Type B pancreatic cell (in vitro differentiated cells): ENCODE data around the gene KCTD16. TPM values are rescaled to one million over a fixed set of nuclear protein-coding genes. Genes with fewer than 3 reads are reported as not detected.
A peak's percentile ranks its signal among the peaks of the same experiment; 100 is the strongest.

Experiments used
- DNase-seq: peaks from one replicate; pipeline ENCODE4 v3.0.0; 2021; ENCODE audit warnings: mixed read lengths; ENCODE audit not compliant: unreplicated experiment; ENCODE audit errors: extremely low spot score
- H3K27ac Mint-ChIP-seq: 2 replicates; pipeline ENCODE4 v1.8.0; 2021; ENCODE audit warnings: mild to moderate bottlenecking, mixed read lengths
- H3K27me3 Mint-ChIP-seq: 2 replicates; pipeline ENCODE4 v1.8.0; 2021; ENCODE audit warnings: mixed read lengths
- H3K36me3 Mint-ChIP-seq: 2 replicates; pipeline ENCODE4 v1.8.0; 2021; ENCODE audit warnings: mixed read lengths
- H3K4me1 Mint-ChIP-seq: one replicate; pipeline ENCODE4 v1.8.0; 2021; ENCODE audit warnings: mixed read lengths; ENCODE audit not compliant: unreplicated experiment
- H3K4me3 Mint-ChIP-seq: 2 replicates; pipeline ENCODE4 v1.8.0; 2021; ENCODE audit warnings: mild to moderate bottlenecking, mixed read lengths
- H3K9me3 Mint-ChIP-seq: 2 replicates; pipeline ENCODE4 v1.8.0; 2021; ENCODE audit warnings: mixed read lengths
- total RNA-seq: library from RNA; stranded (reverse); gene quantifications from 2 replicates; pipeline ENCODE4 v1.2.1, GENCODE V29; 2021; ENCODE audit warnings: low replicate concordance
- TF ChIP-seq, protein P1 (sequence below): fragments of 200-600 bp; sonication (generic); conservative IDR thresholded peaks from 2 replicates; pipeline ENCODE4 v1.5.0; 2021; ENCODE audit warnings: antibody characterized with exemption, mild to moderate bottlenecking

The KCTD16 gene
- total RNA-seq, 1 donor from 2014 or later: 3.0 TPM

GRCh38 chr5:144201588-144201987 is 30.9 kb downstream of the KCTD16 start:
- no peak for DNase-seq
- H3K4me3 Mint-ChIP-seq: no peak overlapping the region
- peaks cover 50% of the 10 kb centered on the region for H3K27me3 Mint-ChIP-seq
- H3K36me3 Mint-ChIP-seq: no peaks in the 10 kb centered on the region
- H3K27ac Mint-ChIP-seq: no peak overlapping the region
- TF ChIP-seq, protein P1, sequence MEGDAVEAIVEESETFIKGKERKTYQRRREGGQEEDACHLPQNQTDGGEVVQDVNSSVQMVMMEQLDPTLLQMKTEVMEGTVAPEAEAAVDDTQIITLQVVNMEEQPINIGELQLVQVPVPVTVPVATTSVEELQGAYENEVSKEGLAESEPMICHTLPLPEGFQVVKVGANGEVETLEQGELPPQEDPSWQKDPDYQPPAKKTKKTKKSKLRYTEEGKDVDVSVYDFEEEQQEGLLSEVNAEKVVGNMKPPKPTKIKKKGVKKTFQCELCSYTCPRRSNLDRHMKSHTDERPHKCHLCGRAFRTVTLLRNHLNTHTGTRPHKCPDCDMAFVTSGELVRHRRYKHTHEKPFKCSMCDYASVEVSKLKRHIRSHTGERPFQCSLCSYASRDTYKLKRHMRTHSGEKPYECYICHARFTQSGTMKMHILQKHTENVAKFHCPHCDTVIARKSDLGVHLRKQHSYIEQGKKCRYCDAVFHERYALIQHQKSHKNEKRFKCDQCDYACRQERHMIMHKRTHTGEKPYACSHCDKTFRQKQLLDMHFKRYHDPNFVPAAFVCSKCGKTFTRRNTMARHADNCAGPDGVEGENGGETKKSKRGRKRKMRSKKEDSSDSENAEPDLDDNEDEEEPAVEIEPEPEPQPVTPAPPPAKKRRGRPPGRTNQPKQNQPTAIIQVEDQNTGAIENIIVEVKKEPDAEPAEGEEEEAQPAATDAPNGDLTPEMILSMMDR: no peak
- H3K4me1 Mint-ChIP-seq: peaks cover 28% of the 10 kb centered on the region
- no peaks in the 10 kb centered on the region for H3K9me3 Mint-ChIP-seq

- Mint-ChIP-seq H3K27ac (no peak overlapping the region), H3K27me3 (peaks cover 55% of the 10 kb centered on the region), H3K9me3 (no peaks in the 10 kb centered on the region), H3K4me1 (peaks cover 28% of the 10 kb centered on the region), H3K36me3 (no peaks in the 10 kb centered on the region), H3K4me3 (no peak overlapping the region)
- no peak for DNase-seq
- TF ChIP-seq, protein P1: no peak
These were observed 31.4 kb downstream of the KCTD16 start for GRCh38 chr5:144202072-144202471.

- no peak for DNase-seq
- TF ChIP-seq, protein P1: no peak
- Mint-ChIP-seq H3K4me1 (peaks cover 28% of the 10 kb centered on the region), H3K4me3 (no peak overlapping the region), H3K9me3 (no peaks in the 10 kb centered on the region), H3K27ac (no peak overlapping the region), H3K27me3 (peaks cover 61% of the 10 kb centered on the region), H3K36me3 (no peaks in the 10 kb centered on the region)
These were observed 32.1 kb downstream of the KCTD16 start for GRCh38 chr5:144202726-144203125.

- Mint-ChIP-seq H3K27me3 (peaks cover 64% of the 10 kb centered on the region), H3K4me3 (peak overlapping the region; percentile 85), H3K9me3 (no peaks in the 10 kb centered on the region), H3K4me1 (peaks cover 23% of the 10 kb centered on the region), H3K36me3 (no peaks in the 10 kb centered on the region), H3K27ac (no peak overlapping the region)
- TF ChIP-seq, protein P1: peak; percentile 99
- DNase-seq: no peak
These were observed 33.3 kb downstream of the KCTD16 start for GRCh38 chr5:144203750-144204596.

- peak overlapping the region; percentile 85 for H3K4me3 Mint-ChIP-seq
- H3K27ac Mint-ChIP-seq: no peak overlapping the region
- DNase-seq: peak; percentile 74
These were observed 34.5 kb downstream of the KCTD16 start for GRCh38 chr5:144205141-144205551.

More at GRCh38 chr5:144205141-144205551, 34.5 kb downstream of the KCTD16 start:
- TF ChIP-seq, protein P1: peak; percentile 16
- Mint-ChIP-seq H3K27me3 (peaks cover 64% of the 10 kb centered on the region), H3K9me3 (no peaks in the 10 kb centered on the region), H3K4me1 (peaks cover 19% of the 10 kb centered on the region), H3K36me3 (no peaks in the 10 kb centered on the region)
